Neural progenitor cell (in vitro differentiated cells): ENCODE measurements around the gene XPR1.

Source experiments
- CTCF ChIP-seq: fragments of 200-600 bp; sonication (generic); IDR thresholded peaks from 2 replicates; pipeline ENCODE4 v1.5.1; 2017; ENCODE audit warnings: antibody characterized with exemption, mild to moderate bottlenecking
- EZH2 ChIP-seq: fragments of 200-600 bp; sonication (generic); IDR thresholded peaks from 2 replicates; pipeline ENCODE4 v1.6.1; 2017; ENCODE audit warnings: antibody characterized with exemption, mild to moderate bottlenecking, moderate library complexity
- EZH2phosphoT487 ChIP-seq: fragments of 200-600 bp; sonication (generic); IDR thresholded peaks from 2 replicates; pipeline ENCODE4 v1.6.1; 2017; ENCODE audit warnings: antibody characterized with exemption

- no peak for TF ChIP-seq EZH2phosphoT487
- TF ChIP-seq CTCF = no peak
- no peak for TF ChIP-seq EZH2
These were observed 149.9 kb downstream of the XPR1 start for GRCh38 chr1:180781718-180782117.
